ENCODE data around the gene IL1RAPL2. TPM values are rescaled to one million over a fixed set of nuclear protein-coding genes. Genes with fewer than 3 reads are reported as not detected.

Gene IL1RAPL2
- total RNA-seq, 8 experiments from 2014 or later, result 0.21 to 1.2 (median 0.69) TPM; not detected in 2

DNA sequence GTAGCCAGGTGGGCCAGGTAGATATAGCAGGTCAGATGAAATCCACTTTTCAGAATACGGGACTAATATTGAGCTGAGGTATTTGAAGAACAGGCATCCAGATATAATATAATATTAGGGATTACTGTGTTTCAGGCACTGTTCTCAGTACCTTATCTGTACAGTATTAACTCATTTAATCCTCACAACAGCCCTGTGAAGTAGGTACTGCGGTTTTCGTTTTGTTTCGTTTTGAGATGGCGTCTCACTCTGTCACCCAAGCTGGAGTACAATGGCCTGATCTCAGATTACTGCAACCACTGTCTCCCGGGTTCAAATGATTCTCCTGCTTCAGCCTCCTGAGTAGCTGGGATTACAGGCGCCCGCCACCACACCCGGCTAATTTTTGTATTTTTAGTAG is 129.6 kb downstream of the IL1RAPL2 start:
- no peak for ATAC-seq (replicated peaks in 6 of 8)
- H3K4me1 ChIP-seq (replicated peaks in 1 of 2), result peaks cover 0 to 3% of the 10 kb centered on the region in 2 donors
- no peak overlapping the region for H3K27ac ChIP-seq
- 0 to 71% methylated on average over 1 to 4 of the region's 9 CpGs; no CpG with 5 or more reads in 8 of the 10 experiments for WGBS, 10 experiments
- no peak overlapping the region for H3K4me3 ChIP-seq
- in situ Hi-C loops (cut with MboI; ENCODE audit: low pct_unique_long_range_greater_than_20kb in 2 of 9, low sequenced_read_pairs in 9 of 9, unreplicated experiment in 9 of 9), result no loop called here

DNA sequence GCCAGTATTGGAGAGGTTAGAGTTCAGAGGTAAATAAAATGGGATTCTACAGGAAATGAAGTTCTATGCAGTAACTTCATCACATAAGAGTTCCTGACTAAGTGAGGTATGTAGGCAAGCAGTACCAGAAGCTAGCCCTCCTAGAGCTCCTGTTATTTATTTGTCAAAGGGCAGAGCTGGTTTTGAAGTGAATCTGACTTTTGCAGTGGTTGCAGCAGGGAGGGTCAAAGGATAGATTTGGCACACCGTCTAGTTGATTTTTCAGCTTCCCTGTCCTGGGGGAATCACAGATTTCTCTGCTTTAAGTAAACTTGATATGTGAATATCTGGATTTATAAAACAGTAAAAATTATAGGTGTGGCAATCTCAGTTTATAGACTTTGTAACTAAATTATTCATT is 130.7 kb downstream of the IL1RAPL2 start:
- ATAC-seq (replicated peaks in 6 of 8), result no peak
- 0 to 100% (median 33%) methylated on average over 1 of the region's 1 CpG; no CpG with 5 or more reads in 7 of the 10 experiments for WGBS, 10 experiments
- in situ Hi-C loops (cut with MboI; ENCODE audit: low pct_unique_long_range_greater_than_20kb in 2 of 9, low sequenced_read_pairs in 9 of 9, unreplicated experiment in 9 of 9), result no loop called here
- H3K27ac ChIP-seq, result no peak overlapping the region
- no peak overlapping the region for H3K4me3 ChIP-seq
- peaks cover 0 to 3% of the 10 kb centered on the region in 2 donors for H3K4me1 ChIP-seq (replicated peaks in 1 of 2)

DNA sequence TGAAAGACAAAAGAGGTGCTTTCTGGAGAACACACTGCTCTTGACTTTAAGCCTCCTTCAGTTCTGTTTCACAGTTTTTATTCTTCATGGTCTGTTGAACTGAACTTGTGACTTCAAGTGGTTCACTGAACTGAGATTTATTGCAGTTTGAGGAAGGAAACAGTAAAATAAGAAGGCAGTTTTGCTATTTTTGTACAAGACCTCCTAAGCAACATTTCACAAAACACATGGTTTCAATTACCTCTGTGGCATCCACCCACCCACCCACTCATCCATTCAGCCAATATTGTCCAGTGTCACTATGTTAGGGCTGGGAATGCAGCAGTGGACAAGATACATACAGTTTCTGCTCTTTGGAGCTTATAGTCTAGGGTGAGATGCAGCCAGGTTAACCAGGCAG is 131.3 kb downstream of the IL1RAPL2 start:
- no peak overlapping the region for H3K4me3 ChIP-seq
- no peak overlapping the region for H3K27ac ChIP-seq
- ATAC-seq (replicated peaks in 6 of 8), result peak in 4 of 8 experiments; percentile 57 to 84 (median 81)
- in situ Hi-C loops (cut with MboI; ENCODE audit: low pct_unique_long_range_greater_than_20kb in 2 of 9, low sequenced_read_pairs in 9 of 9, unreplicated experiment in 9 of 9), result no loop called here
- peaks cover 0 to 3% of the 10 kb centered on the region in 2 donors for H3K4me1 ChIP-seq (replicated peaks in 1 of 2)

DNA sequence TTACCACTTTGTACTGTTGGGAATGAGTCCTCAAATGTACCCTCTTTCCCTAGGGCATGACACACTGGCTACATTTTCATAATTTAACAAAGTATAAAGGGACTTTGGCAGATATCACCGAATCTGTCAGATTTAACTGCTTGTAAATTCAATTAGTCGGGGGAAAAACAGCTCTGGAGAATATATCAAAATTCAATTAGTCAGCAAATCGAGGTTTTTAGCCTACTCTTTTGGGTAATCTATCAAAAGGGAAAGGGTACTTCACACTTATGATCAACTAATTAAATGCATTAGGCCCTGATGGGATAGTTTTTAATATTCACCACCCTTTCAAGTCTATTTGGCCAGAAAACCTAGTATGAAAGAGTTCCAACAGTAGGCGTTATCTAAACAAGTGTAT is 141.0 kb downstream of the IL1RAPL2 start:
- Histone ChIP-seq H3K4me3 (no peak overlapping the region), H3K27ac (no peak overlapping the region), H3K4me1 (replicated peaks in 1 of 2) (peaks cover 0 to 12% of the 10 kb centered on the region in 2 donors)
- in situ Hi-C loops (cut with MboI; ENCODE audit: low pct_unique_long_range_greater_than_20kb in 2 of 9, low sequenced_read_pairs in 9 of 9, unreplicated experiment in 9 of 9), result no loop called here
- ATAC-seq (replicated peaks in 6 of 8), result no peak
- 0 to 86% (median 13%) methylated on average over 1 to 4 of the region's 4 CpGs; no CpG with 5 or more reads in 4 of the 10 experiments for WGBS, 10 experiments

DNA sequence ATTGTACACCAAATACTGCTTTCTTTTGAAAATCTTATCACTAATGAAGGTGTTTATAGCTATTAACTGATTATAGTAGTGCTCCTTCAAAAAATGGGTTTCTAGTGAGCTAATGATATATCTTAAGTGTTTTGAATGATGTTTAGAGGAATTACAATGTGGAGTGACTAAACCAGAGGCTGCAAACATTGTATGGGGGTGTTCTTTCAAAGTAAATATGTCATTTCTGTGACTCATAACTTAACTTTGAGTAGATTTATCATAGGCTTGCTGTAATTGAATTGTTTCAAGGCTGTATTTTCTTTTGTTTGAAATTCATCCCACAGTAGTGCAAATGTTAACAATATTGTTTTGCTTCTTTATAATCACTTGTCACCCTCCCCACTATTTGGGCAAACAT is 141.6 kb downstream of the IL1RAPL2 start:
- Histone ChIP-seq H3K4me3 (no peak overlapping the region), H3K4me1 (replicated peaks in 1 of 2) (peaks cover 0 to 12% of the 10 kb centered on the region in 2 donors), H3K27ac (no peak overlapping the region)
- in situ Hi-C loops (cut with MboI; ENCODE audit: low pct_unique_long_range_greater_than_20kb in 2 of 9, low sequenced_read_pairs in 9 of 9, unreplicated experiment in 9 of 9), result no loop called here
- ATAC-seq (replicated peaks in 6 of 8), result peak in 1 of 8 experiments; percentile 19

DNA sequence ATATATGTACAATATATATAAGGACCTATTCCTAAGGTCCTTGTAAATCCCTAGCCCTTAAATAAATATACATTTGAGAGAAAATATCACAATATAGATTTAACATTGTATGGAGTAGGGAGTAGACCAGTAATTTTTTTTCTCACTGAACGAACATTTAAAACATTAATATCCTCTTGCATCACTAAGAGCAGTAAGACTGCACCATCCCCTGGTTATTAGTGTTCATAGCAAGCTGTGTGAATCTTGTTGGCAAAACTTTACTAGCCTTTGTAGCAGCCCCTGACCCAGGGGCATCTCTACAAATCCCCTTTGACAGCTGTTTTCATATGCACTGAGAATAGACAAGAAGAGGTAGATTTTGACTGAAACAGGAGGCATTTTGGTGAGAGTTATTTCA is 146.5 kb downstream of the IL1RAPL2 start:
- Histone ChIP-seq H3K4me3 (no peak overlapping the region), H3K27ac (no peak overlapping the region), H3K4me1 (replicated peaks in 1 of 2) (peaks cover 0 to 19% of the 10 kb centered on the region in 2 donors)
- in situ Hi-C loops (cut with MboI; ENCODE audit: low pct_unique_long_range_greater_than_20kb in 2 of 9, low sequenced_read_pairs in 9 of 9, unreplicated experiment in 9 of 9), result no loop called here
- WGBS, 10 experiments, result 0 to 40% (median 10%) methylated on average over 1 of the region's 1 CpG; no CpG with 5 or more reads in 6 of the 10 experiments
- peak in 1 of 8 experiments; percentile 45 for ATAC-seq (replicated peaks in 6 of 8)

DNA sequence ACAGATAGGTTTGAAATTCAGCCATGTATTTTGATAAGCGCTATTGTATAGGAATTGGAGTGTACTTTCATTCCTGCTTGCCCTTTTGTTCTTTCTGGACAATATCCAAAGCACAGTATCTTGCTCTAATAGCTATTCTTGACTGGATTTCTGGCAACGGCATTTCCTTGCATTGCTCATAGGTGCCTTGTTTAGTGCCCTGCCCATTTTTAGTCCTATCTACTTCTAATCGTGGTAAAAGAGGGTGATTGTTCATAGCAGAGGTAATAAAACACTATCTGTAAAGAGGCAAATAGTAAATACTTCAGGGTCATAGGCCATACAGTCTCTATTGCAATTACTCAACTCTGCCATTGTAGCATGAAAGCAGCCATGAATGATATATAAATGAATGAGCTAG is 155.9 kb downstream of the IL1RAPL2 start:
- in situ Hi-C loops (cut with MboI; ENCODE audit: low pct_unique_long_range_greater_than_20kb in 2 of 9, low sequenced_read_pairs in 9 of 9, unreplicated experiment in 9 of 9), result no loop called here
- Histone ChIP-seq H3K27ac (no peak overlapping the region), H3K4me1 (replicated peaks in 1 of 2) (no peaks in the 10 kb centered on the region), H3K4me3 (no peak overlapping the region)
- 0 to 100% (median 65%) methylated on average over 1 to 3 of the region's 3 CpGs; no CpG with 5 or more reads in 6 of the 10 experiments for WGBS, 10 experiments
- no peak for ATAC-seq (replicated peaks in 6 of 8)

DNA sequence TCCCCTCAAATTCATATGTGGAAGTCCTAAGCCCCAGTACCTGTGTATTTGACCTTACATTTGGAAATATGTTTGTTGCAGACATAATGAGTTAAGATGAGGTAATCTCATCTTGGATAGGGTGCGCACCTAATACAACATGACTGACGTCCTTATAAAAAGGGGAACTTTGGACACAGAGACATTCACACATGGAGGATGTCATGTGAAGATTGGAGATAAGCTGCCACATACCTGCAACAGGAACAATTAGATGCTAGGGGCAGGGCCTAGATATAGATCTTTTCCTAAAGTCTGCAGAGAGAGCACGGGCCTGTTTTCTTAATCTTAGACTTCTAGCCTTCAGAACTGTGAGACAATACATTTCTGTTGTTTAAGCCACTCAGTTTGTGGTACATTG is 162.5 kb downstream of the IL1RAPL2 start:
- no peaks in the 10 kb centered on the region for H3K4me1 ChIP-seq (replicated peaks in 1 of 2)
- WGBS, 10 experiments, result 0 to 80% (median 39%) methylated on average over 1 to 3 of the region's 3 CpGs; no CpG with 5 or more reads in 6 of the 10 experiments
- in situ Hi-C loops (cut with MboI; ENCODE audit: low pct_unique_long_range_greater_than_20kb in 2 of 9, low sequenced_read_pairs in 9 of 9, unreplicated experiment in 9 of 9), result no loop called here

DNA sequence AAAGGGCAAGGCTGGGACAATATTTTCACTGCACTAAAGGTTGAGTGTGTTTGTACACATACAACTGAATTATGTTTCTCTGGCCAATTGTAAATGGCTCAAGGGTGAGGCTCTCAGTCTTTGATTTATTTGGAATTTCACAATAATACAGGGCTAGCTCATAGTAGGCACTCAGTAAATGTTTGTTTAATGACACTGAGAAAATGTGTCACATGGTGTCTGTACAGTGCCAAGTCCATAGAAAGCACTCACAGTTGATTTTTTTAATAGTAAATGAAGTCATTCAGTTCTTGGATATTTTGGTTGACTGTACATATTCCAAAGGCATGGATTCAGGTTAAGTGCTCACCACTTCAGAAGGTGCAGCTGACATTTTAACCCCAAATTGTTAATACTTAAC is 176.4 kb downstream of the IL1RAPL2 start:
- ATAC-seq (replicated peaks in 6 of 8), result no peak
- in situ Hi-C loops (cut with MboI; ENCODE audit: low pct_unique_long_range_greater_than_20kb in 2 of 9, low sequenced_read_pairs in 9 of 9, unreplicated experiment in 9 of 9), result no loop called here
- no peak overlapping the region for H3K27ac ChIP-seq
- no peak overlapping the region for H3K4me3 ChIP-seq
- peaks cover 0 to 3% of the 10 kb centered on the region in 2 donors for H3K4me1 ChIP-seq (replicated peaks in 1 of 2)

More for the DNA sequence above, 162.5 kb downstream of the IL1RAPL2 start:
- Histone ChIP-seq H3K27ac (no peak overlapping the region), H3K4me3 (no peak overlapping the region)
- ATAC-seq (replicated peaks in 6 of 8), result no peak

DNA sequence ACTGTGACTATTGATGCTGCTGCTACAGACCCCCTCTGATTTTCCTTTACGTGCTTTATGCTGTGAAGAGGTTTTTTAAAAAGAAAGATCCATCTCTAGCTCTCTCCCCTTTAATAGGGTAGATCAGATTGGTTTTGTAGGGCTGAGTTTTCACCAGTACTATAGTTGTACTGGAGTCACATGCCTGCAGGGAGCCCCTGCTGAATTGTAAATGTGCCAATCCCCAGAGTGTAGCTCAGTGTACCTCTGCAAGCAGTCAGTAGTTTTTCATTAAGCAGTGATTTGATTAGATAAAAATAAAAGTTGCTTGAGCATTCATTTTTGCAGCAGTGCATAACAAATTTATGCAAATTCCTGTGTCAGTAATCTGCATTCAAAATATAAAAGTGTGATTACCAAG is 179.2 kb downstream of the IL1RAPL2 start:
- no peak overlapping the region for H3K27ac ChIP-seq
- ATAC-seq (replicated peaks in 6 of 8), result no peak

DNA sequence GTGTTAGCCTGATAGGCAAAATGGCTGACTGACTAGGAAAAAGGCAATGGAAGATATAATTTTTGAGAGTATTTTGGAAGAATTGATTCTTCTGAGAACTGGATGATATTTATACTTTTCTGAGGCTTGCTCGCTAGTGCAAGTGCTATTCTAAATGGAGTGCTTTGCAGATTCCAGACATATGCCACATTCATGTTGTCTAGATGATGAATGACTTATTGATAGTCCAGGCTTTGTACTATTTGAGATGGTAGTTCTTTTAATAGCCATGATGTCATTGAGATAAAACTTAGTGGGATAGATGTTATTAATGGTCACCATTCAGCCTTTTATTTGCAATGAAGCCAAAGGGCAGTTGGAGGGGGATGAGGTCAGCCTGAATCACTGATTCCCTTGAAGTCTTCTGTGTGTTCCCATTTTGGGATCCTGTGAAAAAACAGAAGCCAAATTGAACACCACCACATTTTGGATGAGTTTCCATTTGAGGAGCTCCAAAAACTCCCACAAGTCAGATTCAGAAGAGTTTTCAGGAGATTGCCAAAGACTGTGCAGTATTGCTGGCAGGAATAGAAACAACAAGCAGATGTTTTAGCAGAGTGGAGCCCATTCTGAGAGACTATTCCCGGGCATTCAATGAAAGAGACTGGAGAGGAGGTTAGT is 184.1 kb downstream of the IL1RAPL2 start:
- Histone ChIP-seq H3K4me3 (no peak overlapping the region), H3K27ac (no peak overlapping the region), H3K4me1 (replicated peaks in 1 of 2) (no peaks in the 10 kb centered on the region)
- peak in 5 of 8 experiments; percentile 68 to 81 (median 75) for ATAC-seq (replicated peaks in 6 of 8)
- 0 to 33% methylated on average over 1 to 2 of the region's 2 CpGs; no CpG with 5 or more reads in 8 of the 10 experiments for WGBS, 10 experiments
- in situ Hi-C loops (cut with MboI; ENCODE audit: low pct_unique_long_range_greater_than_20kb in 2 of 9, low sequenced_read_pairs in 9 of 9, unreplicated experiment in 9 of 9), result no loop called here

More for the DNA sequence above, 179.2 kb downstream of the IL1RAPL2 start:
- Histone ChIP-seq H3K4me1 (replicated peaks in 1 of 2) (no peaks in the 10 kb centered on the region), H3K4me3 (no peak overlapping the region)
- WGBS, 10 experiments, result 0 to 50% (median 11%) methylated on average over 1 of the region's 1 CpG; no CpG with 5 or more reads in 7 of the 10 experiments
- in situ Hi-C loops (cut with MboI; ENCODE audit: low pct_unique_long_range_greater_than_20kb in 2 of 9, low sequenced_read_pairs in 9 of 9, unreplicated experiment in 9 of 9), result no loop called here

DNA sequence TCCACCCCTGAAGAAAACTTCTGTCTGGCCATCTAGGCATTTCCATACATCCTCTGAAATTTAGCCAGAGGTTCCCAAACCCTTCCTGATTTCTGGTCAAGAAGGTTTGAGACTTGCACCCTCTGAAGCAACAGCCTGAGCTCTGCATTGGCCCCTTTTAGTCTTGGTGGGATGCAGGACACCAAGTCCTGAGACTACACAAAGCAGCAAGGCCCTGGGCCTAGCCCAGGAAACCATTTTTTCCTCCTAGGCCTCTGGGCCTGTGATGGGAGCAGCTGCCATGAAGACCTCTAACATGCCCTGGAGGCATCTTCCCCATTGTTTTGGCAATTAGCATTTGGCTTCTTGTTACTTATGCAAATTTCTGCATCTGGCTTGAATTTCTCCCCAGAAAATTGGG is 196.6 kb downstream of the IL1RAPL2 start:
- H3K4me1 ChIP-seq (replicated peaks in 1 of 2), result no peaks in the 10 kb centered on the region
- H3K4me3 ChIP-seq, result no peak overlapping the region
- H3K27ac ChIP-seq, result no peak overlapping the region
- in situ Hi-C loops (cut with MboI; ENCODE audit: low pct_unique_long_range_greater_than_20kb in 2 of 9, low sequenced_read_pairs in 9 of 9, unreplicated experiment in 9 of 9), result no loop called here
- no peak for ATAC-seq (replicated peaks in 6 of 8)

DNA sequence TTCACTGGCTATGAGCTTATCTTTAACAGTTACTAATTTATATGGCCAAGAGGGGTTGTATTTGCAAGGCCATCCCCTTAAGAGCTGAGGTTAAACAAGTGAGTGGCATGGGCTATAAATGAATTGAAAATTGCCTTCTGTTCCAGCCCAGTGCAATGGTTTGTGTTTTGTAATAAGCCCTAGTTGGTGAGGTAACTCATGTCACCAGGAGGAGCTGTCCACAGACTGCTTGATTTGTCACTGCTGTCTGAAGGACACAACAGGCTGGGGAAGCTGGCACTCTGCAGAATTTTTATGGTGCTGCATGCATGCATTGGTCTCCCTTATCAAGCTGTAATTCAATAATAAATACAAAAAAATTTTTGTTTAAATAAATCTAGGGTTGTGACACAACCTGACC is 223.8 kb downstream of the IL1RAPL2 start:
- Histone ChIP-seq H3K4me3 (no peak overlapping the region), H3K27ac (no peak overlapping the region), H3K4me1 (replicated peaks in 1 of 2) (no peaks in the 10 kb centered on the region)
- in situ Hi-C loops (cut with MboI; ENCODE audit: low pct_unique_long_range_greater_than_20kb in 2 of 9, low sequenced_read_pairs in 9 of 9, unreplicated experiment in 9 of 9), result no loop called here
- ATAC-seq (replicated peaks in 6 of 8), result no peak

DNA sequence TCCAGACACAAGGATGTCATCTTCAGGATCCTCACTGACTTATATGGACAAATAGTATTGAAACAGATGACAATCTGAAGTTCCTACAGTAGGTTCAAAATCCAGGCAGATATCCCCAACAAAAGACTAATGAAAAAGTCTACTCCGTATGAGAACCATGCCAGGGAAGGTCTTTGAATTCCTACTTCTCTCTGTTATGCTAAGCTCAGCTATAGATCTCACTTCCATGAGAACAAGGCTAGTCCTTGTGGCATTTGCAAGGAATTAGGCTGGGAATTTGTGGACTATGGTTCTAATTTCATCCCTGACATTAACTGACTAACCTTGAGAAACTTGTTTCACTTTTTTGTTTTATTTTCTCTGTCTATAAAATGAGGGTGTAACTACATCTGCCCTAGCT is 229.8 kb downstream of the IL1RAPL2 start:
- Histone ChIP-seq H3K4me1 (replicated peaks in 1 of 2) (no peaks in the 10 kb centered on the region), H3K27ac (no peak overlapping the region), H3K4me3 (no peak overlapping the region)
- in situ Hi-C loops (cut with MboI; ENCODE audit: low pct_unique_long_range_greater_than_20kb in 2 of 9, low sequenced_read_pairs in 9 of 9, unreplicated experiment in 9 of 9), result no loop called here
- no peak for ATAC-seq (replicated peaks in 6 of 8)
- WGBS, 10 experiments, result 0 to 17% (median 0%) methylated on average over 1 of the region's 1 CpG; no CpG with 5 or more reads in 7 of the 10 experiments

Data from motor neuron (in vitro differentiated cells).